Colon (tissue), 2 donors: Measurements from ENCODE around the gene EEF1G.
"Not testable (repeated sequence)": the region's sequence is repeated elsewhere in the genome, so short reads cannot be mapped to it uniquely, and the experiment has no call there.

ENCODE experiments used
- FAIRE-seq: peaks from 2 replicates; lab custom pipeline; 2012; peaks lifted over from hg19 to GRCh38; lab: Jason Lieb, UNC
- donor health status: control.
- donor health status: control.

The EEF1G gene

GRCh38 chr11:62573592-62574362 is at the start of gene EEF1G:
Gene EEF1G, minus strand, starts transcription at chr11:62573891. Its CDS starts 49 bp downstream, at chr11:62573842.
- no peak for FAIRE-seq

GRCh38 chr11:62622476-62623089 is 48.9 kb upstream of the EEF1G start:
- no peak for FAIRE-seq

GRCh38 chr11:62621567-62622470 is 48.1 kb upstream of the EEF1G start, which contains the start of gene B3GAT3:
Gene B3GAT3, minus strand, starts transcription at chr11:62621986. Its CDS starts 39 bp downstream, at chr11:62621947.
- FAIRE-seq, result no peak

GRCh38 chr11:62621027-62621566 is 47.4 kb upstream of the EEF1G start:
- FAIRE-seq, result no peak

GRCh38 chr11:62616957-62617356 is 43.3 kb upstream of the EEF1G start:
- not testable (repeated sequence) for FAIRE-seq

GRCh38 chr11:62615521-62615920 is 41.8 kb upstream of the EEF1G start:
- FAIRE-seq, result no peak

GRCh38 chr11:62614275-62614674 is 40.6 kb upstream of the EEF1G start:
- FAIRE-seq, result no peak

- FAIRE-seq, result no peak
Measured at GRCh38 chr11:62613291-62613778, 39.6 kb upstream of the EEF1G start.

GRCh38 chr11:62612366-62613290 is 38.9 kb upstream of the EEF1G start, which contains the start of the genes EML3 and ROM1:
Gene EML3, minus strand, starts transcription at chr11:62612775. Its CDS starts 318 bp downstream, at chr11:62612457.
Gene ROM1, plus strand, starts transcription at chr11:62613257. Its CDS starts 25 bp downstream, at chr11:62613282.
- no peak for FAIRE-seq

GRCh38 chr11:62611705-62612365 is 38.1 kb upstream of the EEF1G start:
- no peak for FAIRE-seq

- FAIRE-seq, result no peak
Measured at GRCh38 chr11:62610814-62611704, 37.4 kb upstream of the EEF1G start.

GRCh38 chr11:62610403-62610802 is 36.7 kb upstream of the EEF1G start:
- no peak for FAIRE-seq

GRCh38 chr11:62608776-62609175 is 35.1 kb upstream of the EEF1G start:
- no peak for FAIRE-seq

- FAIRE-seq, result no peak
Measured at GRCh38 chr11:62607714-62608113, 34.0 kb upstream of the EEF1G start.

GRCh38 chr11:62605902-62606301 is 32.2 kb upstream of the EEF1G start:
- FAIRE-seq, result no peak

GRCh38 chr11:62605467-62605866 is 31.8 kb upstream of the EEF1G start:
- FAIRE-seq, result no peak

GRCh38 chr11:62604460-62605120 is 30.9 kb upstream of the EEF1G start:
- FAIRE-seq, result no peak

GRCh38 chr11:62603776-62604299 is 30.1 kb upstream of the EEF1G start:
- no peak for FAIRE-seq
